PFSK-1 (cell line): Measurements from ENCODE around the gene TNFSF4.

Experiments used
- POLR2AphosphoS5 ChIP-seq: IDR thresholded peaks from 2 replicates; pipeline ENCODE4 v1.6.1; 2012; ENCODE audit warnings: low read depth, mild to moderate bottlenecking, control low read depth, low read length, moderate library complexity
- TF ChIP-seq, protein P1 (sequence below), 2 experiments: IDR thresholded peaks; 2 replicates each; pipeline versions ENCODE4 v1.6.1 to v1.8.0; 2011 to 2012; ENCODE audit warnings: low read depth in 2 of 2, low read length in 2 of 2, control low read depth in 1 of 2, inconsistent platforms in 1 of 2, mild to moderate bottlenecking in 1 of 2, moderate library complexity in 1 of 2; ENCODE audit not compliant: insufficient read depth in 1 of 2

DNA sequence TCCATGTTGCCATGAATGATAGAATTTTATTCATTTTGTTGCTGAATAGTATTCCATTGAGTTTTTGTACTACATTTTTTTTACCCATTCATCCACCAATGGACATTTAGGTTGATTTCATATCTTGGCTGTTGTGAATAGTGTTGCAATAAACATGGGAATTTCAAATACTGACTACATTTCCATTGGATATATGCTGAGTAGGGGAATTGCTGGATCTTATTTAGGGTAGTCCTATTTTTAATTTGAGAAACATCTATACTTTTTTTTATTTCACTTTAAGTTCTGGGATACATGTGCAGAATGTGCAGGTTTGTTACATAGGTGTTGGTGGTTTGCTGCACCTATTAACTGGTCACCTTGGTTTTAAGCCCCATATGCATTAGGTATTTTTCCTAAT, 38.8 kb upstream of the TNFSF4 start:
- TF ChIP-seq, protein P1, sequence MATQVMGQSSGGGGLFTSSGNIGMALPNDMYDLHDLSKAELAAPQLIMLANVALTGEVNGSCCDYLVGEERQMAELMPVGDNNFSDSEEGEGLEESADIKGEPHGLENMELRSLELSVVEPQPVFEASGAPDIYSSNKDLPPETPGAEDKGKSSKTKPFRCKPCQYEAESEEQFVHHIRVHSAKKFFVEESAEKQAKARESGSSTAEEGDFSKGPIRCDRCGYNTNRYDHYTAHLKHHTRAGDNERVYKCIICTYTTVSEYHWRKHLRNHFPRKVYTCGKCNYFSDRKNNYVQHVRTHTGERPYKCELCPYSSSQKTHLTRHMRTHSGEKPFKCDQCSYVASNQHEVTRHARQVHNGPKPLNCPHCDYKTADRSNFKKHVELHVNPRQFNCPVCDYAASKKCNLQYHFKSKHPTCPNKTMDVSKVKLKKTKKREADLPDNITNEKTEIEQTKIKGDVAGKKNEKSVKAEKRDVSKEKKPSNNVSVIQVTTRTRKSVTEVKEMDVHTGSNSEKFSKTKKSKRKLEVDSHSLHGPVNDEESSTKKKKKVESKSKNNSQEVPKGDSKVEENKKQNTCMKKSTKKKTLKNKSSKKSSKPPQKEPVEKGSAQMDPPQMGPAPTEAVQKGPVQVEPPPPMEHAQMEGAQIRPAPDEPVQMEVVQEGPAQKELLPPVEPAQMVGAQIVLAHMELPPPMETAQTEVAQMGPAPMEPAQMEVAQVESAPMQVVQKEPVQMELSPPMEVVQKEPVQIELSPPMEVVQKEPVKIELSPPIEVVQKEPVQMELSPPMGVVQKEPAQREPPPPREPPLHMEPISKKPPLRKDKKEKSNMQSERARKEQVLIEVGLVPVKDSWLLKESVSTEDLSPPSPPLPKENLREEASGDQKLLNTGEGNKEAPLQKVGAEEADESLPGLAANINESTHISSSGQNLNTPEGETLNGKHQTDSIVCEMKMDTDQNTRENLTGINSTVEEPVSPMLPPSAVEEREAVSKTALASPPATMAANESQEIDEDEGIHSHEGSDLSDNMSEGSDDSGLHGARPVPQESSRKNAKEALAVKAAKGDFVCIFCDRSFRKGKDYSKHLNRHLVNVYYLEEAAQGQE (IDR thresholded peaks at IDR 0.05; ENCODE audit: insufficient read depth in 1 of 2, low read depth in 2 of 2, low read length in 2 of 2), result no peak
- no peak for TF ChIP-seq POLR2AphosphoS5
